ENCODE data around the gene HOXD9.

GRCh38 chr2:176156807-176157498, 34.4 kb downstream of the HOXD9 start, which contains the start of gene HOXD3:
- TF ChIP-seq CTCF (IDR thresholded peaks at IDR 0.05) (no peak), EP300 (IDR thresholded peaks at IDR 0.05) (no peak), POLR2AphosphoS5 (IDR thresholded peaks at IDR 0.05) (no peak)
